ENCODE measurements around the gene ZNF138. TPM values are rescaled to one million over a fixed set of nuclear protein-coding genes. Genes with fewer than 3 reads are reported as not detected.

ZNF138 gene
- total and polyA plus RNA-seq, 10 of the 15 experiments (the other 5 are each of a cell fraction or from before 2014, with no cell fraction given), result 5.9 to 14.9 (median 12.4) TPM

DNA sequence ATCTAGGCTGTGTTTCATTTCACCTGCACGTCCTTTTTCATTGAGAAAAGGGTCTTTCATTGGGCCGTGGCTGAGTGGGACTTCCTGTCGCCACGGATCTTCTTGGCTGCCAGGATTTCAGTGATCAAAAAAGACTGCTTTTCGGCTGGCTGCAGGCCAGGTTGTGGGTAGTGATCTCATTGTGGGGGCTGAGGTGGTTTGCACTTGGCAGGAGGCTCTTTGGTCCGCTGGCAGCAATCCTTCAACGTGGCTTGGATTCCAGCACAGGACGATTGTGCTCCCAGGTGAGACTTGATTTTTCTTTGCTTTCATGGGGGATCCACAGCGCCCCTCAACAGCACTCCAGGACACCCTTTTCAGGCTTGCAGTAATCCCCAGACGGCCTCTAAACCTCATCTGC, 79.9 kb downstream of the ZNF138 start:
- no peaks in the 10 kb centered on the region for H3K36me3 ChIP-seq (ENCODE audit: control insufficient read depth in 2 of 2, insufficient read depth in 2 of 2, low read length in 1 of 2)
- no peaks in the 10 kb centered on the region for H4K20me1 ChIP-seq (ENCODE audit: control insufficient read depth, insufficient read depth)
- DNase-seq (ENCODE audit: low read depth, low spot score) (no peak), FAIRE-seq (no peak), ATAC-seq (no peak)
- H3K27me3 ChIP-seq (replicated peaks in 1 of 2; ENCODE audit: control insufficient read depth in 2 of 2, insufficient read depth in 2 of 2, low read length in 1 of 2), result no peaks in the 10 kb centered on the region
- in situ Hi-C loops (cut with MboI) (no loop called here), intact Hi-C loops (cut with micrococcal nuclease; ENCODE audit: unreplicated experiment) (no loop called here)
- H3K4me1 ChIP-seq (ENCODE audit: control insufficient read depth, insufficient read depth, low read length), result no peaks in the 10 kb centered on the region
- H3K27ac ChIP-seq (ENCODE audit: control insufficient read depth, insufficient read depth), result no peak overlapping the region
- H3K79me2 ChIP-seq (ENCODE audit: control insufficient read depth, insufficient read depth, low read length), result no peaks in the 10 kb centered on the region
- CTCF ChIA-PET, result no interaction called here
- TF ChIP-seq, protein P1, sequence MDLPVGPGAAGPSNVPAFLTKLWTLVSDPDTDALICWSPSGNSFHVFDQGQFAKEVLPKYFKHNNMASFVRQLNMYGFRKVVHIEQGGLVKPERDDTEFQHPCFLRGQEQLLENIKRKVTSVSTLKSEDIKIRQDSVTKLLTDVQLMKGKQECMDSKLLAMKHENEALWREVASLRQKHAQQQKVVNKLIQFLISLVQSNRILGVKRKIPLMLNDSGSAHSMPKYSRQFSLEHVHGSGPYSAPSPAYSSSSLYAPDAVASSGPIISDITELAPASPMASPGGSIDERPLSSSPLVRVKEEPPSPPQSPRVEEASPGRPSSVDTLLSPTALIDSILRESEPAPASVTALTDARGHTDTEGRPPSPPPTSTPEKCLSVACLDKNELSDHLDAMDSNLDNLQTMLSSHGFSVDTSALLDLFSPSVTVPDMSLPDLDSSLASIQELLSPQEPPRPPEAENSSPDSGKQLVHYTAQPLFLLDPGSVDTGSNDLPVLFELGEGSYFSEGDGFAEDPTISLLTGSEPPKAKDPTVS (IDR thresholded peaks at IDR 0.05; ENCODE audit: low read depth, low read length), result no peak
- TF ChIP-seq, protein P2, sequence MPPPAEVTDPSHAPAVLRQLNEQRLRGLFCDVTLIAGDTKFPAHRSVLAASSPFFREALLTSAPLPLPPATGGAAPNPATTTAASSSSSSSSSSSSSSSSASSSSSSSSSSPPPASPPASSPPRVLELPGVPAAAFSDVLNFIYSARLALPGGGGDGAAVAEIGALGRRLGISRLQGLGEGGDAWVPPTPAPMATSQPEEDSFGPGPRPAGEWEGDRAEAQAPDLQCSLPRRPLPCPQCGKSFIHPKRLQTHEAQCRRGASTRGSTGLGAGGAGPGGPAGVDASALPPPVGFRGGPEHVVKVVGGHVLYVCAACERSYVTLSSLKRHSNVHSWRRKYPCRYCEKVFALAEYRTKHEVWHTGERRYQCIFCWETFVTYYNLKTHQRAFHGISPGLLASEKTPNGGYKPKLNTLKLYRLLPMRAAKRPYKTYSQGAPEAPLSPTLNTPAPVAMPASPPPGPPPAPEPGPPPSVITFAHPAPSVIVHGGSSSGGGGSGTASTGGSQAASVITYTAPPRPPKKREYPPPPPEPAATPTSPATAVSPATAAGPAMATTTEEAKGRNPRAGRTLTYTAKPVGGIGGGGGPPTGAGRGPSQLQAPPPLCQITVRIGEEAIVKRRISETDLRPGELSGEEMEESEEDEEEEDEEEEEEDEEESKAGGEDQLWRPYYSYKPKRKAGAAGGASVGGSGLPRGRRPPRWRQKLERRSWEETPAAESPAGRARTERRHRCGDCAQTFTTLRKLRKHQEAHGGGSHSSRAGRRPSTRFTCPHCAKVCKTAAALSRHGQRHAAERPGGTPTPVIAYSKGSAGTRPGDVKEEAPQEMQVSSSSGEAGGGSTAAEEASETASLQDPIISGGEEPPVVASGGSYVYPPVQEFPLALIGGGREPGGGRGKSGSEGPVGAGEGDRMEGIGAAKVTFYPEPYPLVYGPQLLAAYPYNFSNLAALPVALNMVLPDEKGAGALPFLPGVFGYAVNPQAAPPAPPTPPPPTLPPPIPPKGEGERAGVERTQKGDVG (CRISPR knock-in tag; IDR thresholded peaks at IDR 0.05), result no peak
- TF ChIP-seq, protein P3, sequence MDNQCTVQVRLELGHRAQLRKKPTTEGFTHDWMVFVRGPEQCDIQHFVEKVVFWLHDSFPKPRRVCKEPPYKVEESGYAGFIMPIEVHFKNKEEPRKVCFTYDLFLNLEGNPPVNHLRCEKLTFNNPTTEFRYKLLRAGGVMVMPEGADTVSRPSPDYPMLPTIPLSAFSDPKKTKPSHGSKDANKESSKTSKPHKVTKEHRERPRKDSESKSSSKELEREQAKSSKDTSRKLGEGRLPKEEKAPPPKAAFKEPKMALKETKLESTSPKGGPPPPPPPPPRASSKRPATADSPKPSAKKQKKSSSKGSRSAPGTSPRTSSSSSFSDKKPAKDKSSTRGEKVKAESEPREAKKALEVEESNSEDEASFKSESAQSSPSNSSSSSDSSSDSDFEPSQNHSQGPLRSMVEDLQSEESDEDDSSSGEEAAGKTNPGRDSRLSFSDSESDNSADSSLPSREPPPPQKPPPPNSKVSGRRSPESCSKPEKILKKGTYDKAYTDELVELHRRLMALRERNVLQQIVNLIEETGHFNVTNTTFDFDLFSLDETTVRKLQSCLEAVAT (IDR thresholded peaks at IDR 0.05), result no peak
- TF ChIP-seq PML (IDR thresholded peaks at IDR 0.05; ENCODE audit: low read length) (no peak), POLR2AphosphoS2 (IDR thresholded peaks at IDR 0.05; ENCODE audit: low read depth, low read length) (no peak), MYB (IDR thresholded peaks at IDR 0.05; ENCODE audit: borderline replicate concordance, low read depth, low read length) (no peak), CBX3 (IDR thresholded peaks at IDR 0.05; ENCODE audit: borderline replicate concordance, low read depth) (no peak), ATF3 (IDR thresholded peaks at IDR 0.05; ENCODE audit: borderline replicate concordance, extremely low read depth, low read depth, low read length) (no peak), KDM1A (IDR thresholded peaks at IDR 0.05; ENCODE audit: borderline replicate concordance) (no peak), STAT3 (IDR thresholded peaks at IDR 0.05; ENCODE audit: low read depth, low read length) (no peak), KLF5 (IDR thresholded peaks at IDR 0.05; ENCODE audit: partially characterized antibody) (no peak), RCOR1 (conservative IDR thresholded peaks at IDR 0.05; ENCODE audit: low read depth, low read length) (no peak), STAT1 (conservative IDR thresholded peaks at IDR 0.05) (no peak), REST (IDR thresholded peaks at IDR 0.05; ENCODE audit: low read depth, low read length) (no peak)
- no TSS peak for BruUV-seq (replicated peaks)
- no peak overlapping the region for H2AFZ ChIP-seq (ENCODE audit: control insufficient read depth, low read depth, low read length)
- 30% methylated on average over 10 of the region's 10 CpGs for WGBS (ENCODE audit: insufficient coverage, insufficient replicate concordance, low lambda C conversion rate, missing lambda C conversion rate)
- H3K9ac ChIP-seq (ENCODE audit: control insufficient read depth, insufficient read depth, low read length), result no peak overlapping the region
- RAD21 ChIA-PET (ENCODE audit: unreplicated experiment), result no interaction called here
- H3K4me3 ChIP-seq, result no peak overlapping the region
- peaks cover 2% of the 10 kb centered on the region; the same call in 2 of the 3 replicates for H3K9me3 ChIP-seq (replicated peaks; ENCODE audit: control insufficient read depth, insufficient read depth, low read length)
- H3K4me2 ChIP-seq (ENCODE audit: control insufficient read depth, insufficient read depth), result no peak overlapping the region
- SMC1A ChIA-PET (ENCODE audit: uncharacterized antibody, unreplicated experiment), result no interaction called here
- POLR2A ChIA-PET, result no interaction called here
